ENCODE results near the gene RBPJ.

DNA sequence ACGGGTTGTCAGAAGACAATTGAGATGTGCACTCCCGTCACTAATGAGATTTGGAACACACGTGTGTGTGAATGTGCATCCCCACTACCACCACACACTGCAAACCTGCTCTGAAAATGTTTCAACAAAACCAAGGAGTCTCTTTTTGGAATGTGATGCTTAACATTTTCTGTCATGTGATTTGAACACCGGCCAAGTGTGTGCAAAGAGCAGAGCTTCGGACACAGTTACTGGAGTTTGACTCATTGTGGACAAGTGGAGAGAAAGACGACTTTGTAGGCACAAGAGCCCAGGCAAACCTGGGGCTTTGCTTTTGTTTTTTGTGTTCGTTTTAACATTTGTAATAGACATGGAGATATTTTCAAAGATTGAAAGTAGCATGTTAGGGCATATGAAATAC, 120.3 kb downstream of the RBPJ start:
- TF ChIP-seq EZH2 (IDR thresholded peaks at IDR 0.05; ENCODE audit: borderline replicate concordance, low read depth, low read length, poor library complexity, severe bottlenecking), result no peak
- TF ChIP-seq, protein P1, sequence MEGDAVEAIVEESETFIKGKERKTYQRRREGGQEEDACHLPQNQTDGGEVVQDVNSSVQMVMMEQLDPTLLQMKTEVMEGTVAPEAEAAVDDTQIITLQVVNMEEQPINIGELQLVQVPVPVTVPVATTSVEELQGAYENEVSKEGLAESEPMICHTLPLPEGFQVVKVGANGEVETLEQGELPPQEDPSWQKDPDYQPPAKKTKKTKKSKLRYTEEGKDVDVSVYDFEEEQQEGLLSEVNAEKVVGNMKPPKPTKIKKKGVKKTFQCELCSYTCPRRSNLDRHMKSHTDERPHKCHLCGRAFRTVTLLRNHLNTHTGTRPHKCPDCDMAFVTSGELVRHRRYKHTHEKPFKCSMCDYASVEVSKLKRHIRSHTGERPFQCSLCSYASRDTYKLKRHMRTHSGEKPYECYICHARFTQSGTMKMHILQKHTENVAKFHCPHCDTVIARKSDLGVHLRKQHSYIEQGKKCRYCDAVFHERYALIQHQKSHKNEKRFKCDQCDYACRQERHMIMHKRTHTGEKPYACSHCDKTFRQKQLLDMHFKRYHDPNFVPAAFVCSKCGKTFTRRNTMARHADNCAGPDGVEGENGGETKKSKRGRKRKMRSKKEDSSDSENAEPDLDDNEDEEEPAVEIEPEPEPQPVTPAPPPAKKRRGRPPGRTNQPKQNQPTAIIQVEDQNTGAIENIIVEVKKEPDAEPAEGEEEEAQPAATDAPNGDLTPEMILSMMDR (conservative IDR thresholded peaks at IDR 0.05; ENCODE audit: low read depth, low read length), result no peak
